WTC11 (cell line): ENCODE results near the gene GNAI1. TPM values are rescaled to one million over a fixed set of nuclear protein-coding genes. Genes with fewer than 3 reads are reported as not detected.

Source experiments
- ATAC-seq: fragments of 200-7000 bp; cut with Tn5 transposase; 2 replicates; pipeline ENCODE4 v1.10.0; 2021; ENCODE audit warnings: mild to moderate bottlenecking, moderate library complexity
- Bru-seq: library from RNA; stranded (reverse); fragments of 400-500 nt; gene quantifications from one replicate; lab custom pipeline; 2021; lab: Mats Ljungman, UMichigan
- CTCF ChIA-PET: fragments of 300-600 bp; sonication (Branson Sonifier 250); formaldehyde crosslinking; loops from one replicate; lab custom pipeline; 2021; ENCODE audit warnings: antibody characterized with exemption; lab: Charles Lee
- POLR2A ChIA-PET: fragments of 350-600 bp; sonication (Branson Sonifier 250); formaldehyde crosslinking; loops from one replicate; lab custom pipeline; 2021; ENCODE audit warnings: antibody characterized with exemption; lab: Charles Lee
- DNase-seq: peaks from one replicate; pipeline ENCODE4 v3.0.0; 2021; ENCODE audit warnings: low spot score
- H3K27ac Mint-ChIP-seq: 2 replicates; pipeline ENCODE4 v1.8.0; 2021; ENCODE audit warnings: mixed read lengths
- H3K27me3 Mint-ChIP-seq: 2 replicates; pipeline ENCODE4 v1.8.0; 2021; ENCODE audit warnings: low read depth, mild to moderate bottlenecking, moderate library complexity, mixed read lengths
- H3K36me3 Mint-ChIP-seq: 2 replicates; pipeline ENCODE4 v1.8.0; 2021; ENCODE audit warnings: mixed read lengths
- H3K4me1 Mint-ChIP-seq: 2 replicates; pipeline ENCODE4 v1.8.0; 2022; ENCODE audit warnings: mixed read lengths
- H3K4me3 Mint-ChIP-seq: 2 replicates; pipeline ENCODE4 v1.8.0; 2021; ENCODE audit warnings: mild to moderate bottlenecking, moderate library complexity, mixed read lengths
- H3K9me3 Mint-ChIP-seq: 2 replicates; pipeline ENCODE4 v1.8.0; 2021; ENCODE audit warnings: mixed read lengths
- CREM ChIP-seq: sonication (generic); formaldehyde crosslinking; IDR thresholded peaks from 2 replicates; pipeline ENCODE4 v1.8.1; 2022; ENCODE audit warnings: mild to moderate bottlenecking, missing genetic modification reagents, moderate library complexity
- E2F1 ChIP-seq: sonication (generic); formaldehyde crosslinking; IDR thresholded peaks from 2 replicates; pipeline ENCODE4 v1.8.0; 2022; ENCODE audit warnings: mild to moderate bottlenecking, missing genetic modification reagents
- FOXP1 ChIP-seq: sonication (generic); formaldehyde crosslinking; IDR thresholded peaks from 2 replicates; pipeline ENCODE4 v1.8.0; 2022; ENCODE audit warnings: missing genetic modification reagents, mild to moderate bottlenecking, moderate library complexity, borderline replicate concordance
- NFYB ChIP-seq: sonication (generic); formaldehyde crosslinking; conservative IDR thresholded peaks from 2 replicates; pipeline ENCODE4 v1.8.0; 2022; ENCODE audit warnings: low read depth, missing genetic modification reagents
- SP1 ChIP-seq: sonication (generic); formaldehyde crosslinking; conservative IDR thresholded peaks from 2 replicates; pipeline ENCODE4 v1.8.1; 2022; ENCODE audit warnings: missing genetic modification reagents
- STAT6 ChIP-seq: sonication (generic); formaldehyde crosslinking; conservative IDR thresholded peaks from 2 replicates; pipeline ENCODE4 v1.8.1; 2023; ENCODE audit warnings: mild to moderate bottlenecking, low read depth, missing genetic modification reagents, moderate library complexity
- TP53 ChIP-seq: sonication (generic); formaldehyde crosslinking; IDR thresholded peaks from 2 replicates; pipeline ENCODE4 v1.8.1; 2023; ENCODE audit warnings: mild to moderate bottlenecking, missing genetic modification reagents
- USF2 ChIP-seq: sonication (generic); formaldehyde crosslinking; IDR thresholded peaks from 2 replicates; pipeline ENCODE4 v1.8.1; 2023; ENCODE audit warnings: mild to moderate bottlenecking, missing genetic modification reagents, moderate library complexity
- ZBTB21 ChIP-seq: sonication (generic); formaldehyde crosslinking; IDR thresholded peaks from 2 replicates; pipeline ENCODE4 v1.8.1; 2023; ENCODE audit warnings: mild to moderate bottlenecking, missing genetic modification reagents, borderline replicate concordance
- ZBTB43 ChIP-seq: sonication (generic); formaldehyde crosslinking; IDR thresholded peaks from 2 replicates; pipeline ENCODE4 v1.8.1; 2023; ENCODE audit warnings: mild to moderate bottlenecking, missing genetic modification reagents
- ZNF416 ChIP-seq: fragments of 250-450 bp; sonication (Bioruptor Pico); IDR thresholded peaks from 2 replicates; pipeline ENCODE4 v1.9.0; 2021; ENCODE audit warnings: mild to moderate bottlenecking, inconsistent platforms
- ZNF423 ChIP-seq: fragments of 250-450 bp; sonication (Bioruptor Pico); IDR thresholded peaks from 2 replicates; pipeline ENCODE4 v2.1.2; 2022; ENCODE audit warnings: mild to moderate bottlenecking, moderate library complexity
- ZNF671 ChIP-seq: fragments of 250-450 bp; sonication (Bioruptor Pico); IDR thresholded peaks from 2 replicates; pipeline ENCODE4 v1.8.0; 2021; ENCODE audit warnings: mild to moderate bottlenecking
- long read RNA-seq, 3 experiments: library from RNA in 1 of 3; library from capped mRNA in 1 of 3; library from polyadenylated mRNA in 1 of 3; unstranded in 2 of 3; stranded (forward) in 1 of 3; transcript quantifications; one replicate each; pipeline ENCODE4 v2.0.0, GENCODE V29; 2021
- total RNA-seq: library from RNA; stranded (reverse); gene quantifications from 3 replicates; pipeline ENCODE4 v1.2.3, GENCODE V29; 2021
- TF ChIP-seq, protein P1 (sequence below): sonication (generic); formaldehyde crosslinking; IDR thresholded peaks from 2 replicates; pipeline ENCODE4 v1.8.0; 2022; ENCODE audit warnings: mild to moderate bottlenecking, missing genetic modification reagents
- TF ChIP-seq, protein P2 (sequence below): sonication (generic); formaldehyde crosslinking; IDR thresholded peaks from 2 replicates; pipeline ENCODE4 v1.8.1; 2023; ENCODE audit warnings: mild to moderate bottlenecking, missing genetic modification reagents
- TF ChIP-seq, protein P3 (sequence below): sonication (generic); formaldehyde crosslinking; IDR thresholded peaks from 2 replicates; pipeline ENCODE4 v1.8.1; 2022; ENCODE audit warnings: mild to moderate bottlenecking, moderate library complexity, missing genetic modification reagents
- TF ChIP-seq, protein P4 (sequence below): fragments of 200-600 bp; IDR thresholded peaks from 2 replicates; pipeline ENCODE4 v1.8.0; 2022; ENCODE audit warnings: antibody characterized with exemption

The GNAI1 gene
- total RNA-seq (26.7 to 31.0 TPM (median 31.0 TPM) in 3 replicates), Bru-seq, nascent RNA (percentile 58 among the genes with signal in this experiment)
- long read RNA-seq, experiment 1, full-length matches to known transcripts: 179 of 204 reads
- long read RNA-seq, experiment 1, partial matches to known transcripts: 19 of 204 reads
- long read RNA-seq, experiment 1, other reads (novel, unspliced or antisense): 6 of 204 reads
- long read RNA-seq, experiment 2, partial matches to known transcripts: 3 of 44 reads
- long read RNA-seq, experiment 2, other reads (novel, unspliced or antisense): 41 of 44 reads
- long read RNA-seq, experiment 3, full-length matches to known transcripts: 57 of 63 reads
- long read RNA-seq, experiment 3, partial matches to known transcripts: 2 of 63 reads
- long read RNA-seq, experiment 3, other reads (novel, unspliced or antisense): 4 of 63 reads

GRCh38 chr7:80134536-80135308 lies at the start of gene GNAI1:
Gene GNAI1, plus strand, starts transcription at chr7:80134831. Its CDS starts 330 bp downstream, at chr7:80135161.
- peaks cover 47% of the 10 kb centered on the region for H3K4me1 Mint-ChIP-seq
- H3K36me3 Mint-ChIP-seq: no peaks in the 10 kb centered on the region; the same call in 1 of the 2 replicates
- CTCF ChIA-PET: interaction anchor here (0.6 to 1.8 kb wide), 16 partner anchors 11 to 888 kb away, joined by 3 to 11 read pairs (median 4); no protein-coding TSS in a partner anchor
- ATAC-seq (peak; percentile 81), DNase-seq (peak; percentile 80)
- H3K9me3 Mint-ChIP-seq: no peaks in the 10 kb centered on the region
- peak within 1 kb of the TSS; percentile 88 for H3K27ac Mint-ChIP-seq
- POLR2A ChIA-PET: interaction anchor here (0.5 to 0.9 kb wide), 2 partner anchors 22 to 75 kb away, joined by 3 to 6 read pairs; no protein-coding TSS in a partner anchor
- peaks cover 15% of the 10 kb centered on the region for H3K27me3 Mint-ChIP-seq
- peak within 1 kb of the TSS; percentile 99 for H3K4me3 Mint-ChIP-seq
- TF ChIP-seq NFYB: 0 out of 2 replicates have a peak, but pooled peaks have one; percentile 5
- TF ChIP-seq E2F1 (CRISPR knock-in tag): no peak
- TF ChIP-seq FOXP1 (CRISPR knock-in tag): peak; percentile 58; the same call in 1 of the 2 replicates
- no peak for TF ChIP-seq ZNF416 (CRISPR knock-in tag)
- 0 out of 2 replicates have a peak, but pooled peaks have one; percentile 15 for TF ChIP-seq CREM
- 0 out of 2 replicates have a peak, but pooled peaks have one; percentile 44 for TF ChIP-seq TP53 (CRISPR knock-in tag)
- no peak for TF ChIP-seq ZNF671 (CRISPR knock-in tag)
- TF ChIP-seq ZBTB21 (CRISPR knock-in tag): 0 out of 2 replicates have a peak, but pooled peaks have one; percentile 28
- TF ChIP-seq ZBTB43 (CRISPR knock-in tag): 0 out of 2 replicates have a peak, but pooled peaks have one; percentile 31
- TF ChIP-seq, protein P1, sequence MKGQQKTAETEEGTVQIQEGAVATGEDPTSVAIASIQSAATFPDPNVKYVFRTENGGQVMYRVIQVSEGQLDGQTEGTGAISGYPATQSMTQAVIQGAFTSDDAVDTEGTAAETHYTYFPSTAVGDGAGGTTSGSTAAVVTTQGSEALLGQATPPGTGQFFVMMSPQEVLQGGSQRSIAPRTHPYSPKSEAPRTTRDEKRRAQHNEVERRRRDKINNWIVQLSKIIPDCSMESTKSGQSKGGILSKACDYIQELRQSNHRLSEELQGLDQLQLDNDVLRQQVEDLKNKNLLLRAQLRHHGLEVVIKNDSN: peak; percentile 22; the same call in 1 of the 2 replicates
- peak; percentile 62 for TF ChIP-seq ZNF423 (CRISPR knock-in tag)
- peak; percentile 75 for TF ChIP-seq USF2
- TF ChIP-seq, protein P2, sequence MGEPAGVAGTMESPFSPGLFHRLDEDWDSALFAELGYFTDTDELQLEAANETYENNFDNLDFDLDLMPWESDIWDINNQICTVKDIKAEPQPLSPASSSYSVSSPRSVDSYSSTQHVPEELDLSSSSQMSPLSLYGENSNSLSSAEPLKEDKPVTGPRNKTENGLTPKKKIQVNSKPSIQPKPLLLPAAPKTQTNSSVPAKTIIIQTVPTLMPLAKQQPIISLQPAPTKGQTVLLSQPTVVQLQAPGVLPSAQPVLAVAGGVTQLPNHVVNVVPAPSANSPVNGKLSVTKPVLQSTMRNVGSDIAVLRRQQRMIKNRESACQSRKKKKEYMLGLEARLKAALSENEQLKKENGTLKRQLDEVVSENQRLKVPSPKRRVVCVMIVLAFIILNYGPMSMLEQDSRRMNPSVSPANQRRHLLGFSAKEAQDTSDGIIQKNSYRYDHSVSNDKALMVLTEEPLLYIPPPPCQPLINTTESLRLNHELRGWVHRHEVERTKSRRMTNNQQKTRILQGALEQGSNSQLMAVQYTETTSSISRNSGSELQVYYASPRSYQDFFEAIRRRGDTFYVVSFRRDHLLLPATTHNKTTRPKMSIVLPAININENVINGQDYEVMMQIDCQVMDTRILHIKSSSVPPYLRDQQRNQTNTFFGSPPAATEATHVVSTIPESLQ (CRISPR knock-in tag): no peak
- TF ChIP-seq, protein P3, sequence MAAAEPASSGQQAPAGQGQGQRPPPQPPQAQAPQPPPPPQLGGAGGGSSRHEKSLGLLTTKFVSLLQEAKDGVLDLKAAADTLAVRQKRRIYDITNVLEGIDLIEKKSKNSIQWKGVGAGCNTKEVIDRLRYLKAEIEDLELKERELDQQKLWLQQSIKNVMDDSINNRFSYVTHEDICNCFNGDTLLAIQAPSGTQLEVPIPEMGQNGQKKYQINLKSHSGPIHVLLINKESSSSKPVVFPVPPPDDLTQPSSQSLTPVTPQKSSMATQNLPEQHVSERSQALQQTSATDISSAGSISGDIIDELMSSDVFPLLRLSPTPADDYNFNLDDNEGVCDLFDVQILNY (CRISPR knock-in tag): 0 out of 2 replicates have a peak, but pooled peaks have one; percentile 39
- TF ChIP-seq SP1: peak; percentile 44
- TF ChIP-seq, protein P4, sequence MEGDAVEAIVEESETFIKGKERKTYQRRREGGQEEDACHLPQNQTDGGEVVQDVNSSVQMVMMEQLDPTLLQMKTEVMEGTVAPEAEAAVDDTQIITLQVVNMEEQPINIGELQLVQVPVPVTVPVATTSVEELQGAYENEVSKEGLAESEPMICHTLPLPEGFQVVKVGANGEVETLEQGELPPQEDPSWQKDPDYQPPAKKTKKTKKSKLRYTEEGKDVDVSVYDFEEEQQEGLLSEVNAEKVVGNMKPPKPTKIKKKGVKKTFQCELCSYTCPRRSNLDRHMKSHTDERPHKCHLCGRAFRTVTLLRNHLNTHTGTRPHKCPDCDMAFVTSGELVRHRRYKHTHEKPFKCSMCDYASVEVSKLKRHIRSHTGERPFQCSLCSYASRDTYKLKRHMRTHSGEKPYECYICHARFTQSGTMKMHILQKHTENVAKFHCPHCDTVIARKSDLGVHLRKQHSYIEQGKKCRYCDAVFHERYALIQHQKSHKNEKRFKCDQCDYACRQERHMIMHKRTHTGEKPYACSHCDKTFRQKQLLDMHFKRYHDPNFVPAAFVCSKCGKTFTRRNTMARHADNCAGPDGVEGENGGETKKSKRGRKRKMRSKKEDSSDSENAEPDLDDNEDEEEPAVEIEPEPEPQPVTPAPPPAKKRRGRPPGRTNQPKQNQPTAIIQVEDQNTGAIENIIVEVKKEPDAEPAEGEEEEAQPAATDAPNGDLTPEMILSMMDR: peak; percentile 13; the same call in 1 of the 2 replicates
- peak; percentile 17; the same call in 1 of the 2 replicates for TF ChIP-seq STAT6 (CRISPR knock-in tag)
